CD4-positive, alpha-beta T cell treated with Interleukin-12 subunit alpha and Interleukin-12 subunit beta, for 1 hour (primary cell): ENCODE results near the gene PKP1.

Source experiments
- DNase-seq: peaks from one replicate; pipeline ENCODE4 v3.0.0-alpha.2; 2020

PKP1 gene

DNA sequence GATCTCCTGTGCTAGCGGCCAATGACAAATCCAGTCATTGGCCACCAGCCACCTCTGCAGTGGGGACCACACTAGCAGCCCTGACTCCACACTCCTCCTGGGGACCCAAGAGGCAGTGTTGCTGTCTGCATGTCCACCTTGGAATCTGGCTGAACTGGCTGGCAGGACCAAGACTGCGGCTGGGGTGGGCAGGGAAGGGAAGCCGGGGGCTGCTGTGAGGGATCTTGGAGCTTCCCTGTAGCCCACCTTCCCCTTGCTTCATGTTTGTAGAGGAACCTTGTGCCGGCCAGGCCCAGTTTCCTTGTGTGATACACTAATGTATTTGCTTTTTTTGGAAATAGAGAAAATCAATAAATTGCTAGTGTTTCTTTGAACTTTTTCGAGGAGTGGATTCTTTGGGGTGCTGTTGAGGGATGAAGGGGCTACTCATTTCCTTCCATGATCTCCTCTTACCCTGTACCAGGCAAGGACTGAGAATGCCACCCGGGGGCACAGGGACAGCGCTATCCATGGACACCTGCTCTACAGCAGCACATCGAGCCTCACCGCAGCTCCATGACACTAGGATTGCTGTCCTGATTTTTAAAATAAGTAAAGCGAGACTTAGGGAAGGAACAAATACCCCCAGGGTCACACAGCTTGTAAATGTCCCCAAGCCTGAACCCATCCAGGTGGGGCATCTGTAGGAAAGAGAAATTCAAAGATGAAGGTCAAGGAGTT is 49.5 kb downstream of the PKP1 start:
- no peak for DNase-seq

DNA sequence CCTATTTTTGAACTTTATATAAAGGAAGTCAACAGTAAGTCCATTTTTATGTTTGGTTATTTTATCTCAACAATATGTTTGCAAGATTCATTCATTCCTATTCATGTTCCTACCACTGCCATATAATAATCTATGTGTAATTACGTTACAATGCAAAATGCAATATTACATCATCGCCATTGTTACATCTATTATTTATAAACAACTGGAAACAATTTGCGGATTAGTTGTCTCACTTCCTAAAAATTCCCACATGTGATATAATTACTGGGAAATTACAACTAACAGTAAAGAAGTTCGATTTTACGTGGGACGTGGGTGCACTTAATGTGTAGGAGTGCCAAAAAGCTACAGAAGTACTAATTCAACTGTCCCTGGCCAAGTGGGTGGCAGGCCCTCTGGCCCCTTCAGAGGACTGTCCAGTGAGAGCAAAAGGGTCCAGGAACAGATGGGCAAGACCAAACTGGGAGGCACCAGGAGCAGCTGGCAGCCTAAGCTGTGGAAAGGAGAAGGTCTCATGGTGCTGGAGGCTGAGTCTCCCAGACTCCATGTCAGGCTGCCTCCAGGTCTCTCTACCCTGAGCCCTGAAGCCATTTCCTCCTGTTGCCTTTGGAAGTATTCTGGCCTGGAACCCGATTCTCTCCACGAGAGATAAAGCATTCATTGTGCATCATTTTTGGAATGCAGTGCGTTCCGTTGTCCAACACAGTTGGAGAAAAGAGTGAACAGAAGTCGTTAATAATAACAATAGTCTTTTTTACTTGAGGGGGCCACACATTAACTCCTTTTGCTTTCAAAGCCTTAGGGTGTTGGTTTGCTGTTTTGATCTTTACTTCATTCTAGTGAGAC is 51.2 kb downstream of the PKP1 start:
- no peak for DNase-seq

DNA sequence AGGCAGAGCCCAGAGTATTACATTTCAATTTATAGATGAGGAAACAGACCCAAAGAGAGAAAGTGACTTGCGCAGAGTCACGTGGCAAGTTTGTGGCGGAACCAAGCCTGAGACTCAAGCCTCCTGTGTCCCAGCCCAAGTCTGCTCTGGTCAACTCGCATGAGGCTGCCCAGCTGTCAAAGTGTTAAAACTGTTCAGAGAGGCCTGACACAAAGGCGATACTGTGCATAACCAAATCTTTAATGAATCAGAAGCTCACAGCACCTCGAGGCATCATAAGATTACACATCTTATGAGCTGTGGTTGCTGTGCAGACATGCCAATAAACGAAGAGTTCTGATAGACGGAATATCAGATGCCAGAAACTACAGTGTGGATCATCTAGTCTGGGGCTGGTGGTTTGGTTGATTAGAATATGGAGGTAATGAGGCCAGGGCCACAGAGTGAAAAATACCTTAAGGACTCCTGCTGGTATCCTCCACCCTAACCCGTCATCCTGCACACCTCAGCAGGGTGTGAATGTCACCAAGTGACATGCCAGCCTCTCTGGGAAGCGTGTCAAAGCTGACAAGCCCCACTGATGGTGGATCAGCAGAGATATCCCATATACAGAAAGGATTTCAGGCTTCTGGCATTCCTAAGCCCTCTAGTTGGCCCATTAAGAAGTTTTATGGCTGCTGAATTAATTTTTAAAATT is 52.0 kb downstream of the PKP1 start:
- no peak for DNase-seq

DNA sequence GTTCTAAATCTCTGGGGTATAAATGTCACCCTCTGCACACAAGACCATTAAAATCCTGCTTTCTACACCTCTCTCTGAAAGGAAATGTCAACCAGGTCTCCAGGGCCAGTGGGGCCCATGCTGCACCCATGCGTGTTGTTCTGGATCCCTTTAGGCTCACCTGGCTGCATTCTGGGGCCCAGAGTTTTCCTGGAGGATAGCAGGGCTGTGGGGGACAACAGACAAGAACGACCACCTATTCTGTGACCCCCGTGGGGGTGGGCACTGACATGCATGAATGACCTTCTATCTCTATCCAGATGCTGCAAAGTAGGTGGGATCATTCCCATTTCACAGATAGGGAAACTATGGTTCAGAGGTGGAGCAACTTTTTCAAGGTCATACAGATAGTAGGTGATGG is 52.6 kb downstream of the PKP1 start:
- no peak for DNase-seq

DNA sequence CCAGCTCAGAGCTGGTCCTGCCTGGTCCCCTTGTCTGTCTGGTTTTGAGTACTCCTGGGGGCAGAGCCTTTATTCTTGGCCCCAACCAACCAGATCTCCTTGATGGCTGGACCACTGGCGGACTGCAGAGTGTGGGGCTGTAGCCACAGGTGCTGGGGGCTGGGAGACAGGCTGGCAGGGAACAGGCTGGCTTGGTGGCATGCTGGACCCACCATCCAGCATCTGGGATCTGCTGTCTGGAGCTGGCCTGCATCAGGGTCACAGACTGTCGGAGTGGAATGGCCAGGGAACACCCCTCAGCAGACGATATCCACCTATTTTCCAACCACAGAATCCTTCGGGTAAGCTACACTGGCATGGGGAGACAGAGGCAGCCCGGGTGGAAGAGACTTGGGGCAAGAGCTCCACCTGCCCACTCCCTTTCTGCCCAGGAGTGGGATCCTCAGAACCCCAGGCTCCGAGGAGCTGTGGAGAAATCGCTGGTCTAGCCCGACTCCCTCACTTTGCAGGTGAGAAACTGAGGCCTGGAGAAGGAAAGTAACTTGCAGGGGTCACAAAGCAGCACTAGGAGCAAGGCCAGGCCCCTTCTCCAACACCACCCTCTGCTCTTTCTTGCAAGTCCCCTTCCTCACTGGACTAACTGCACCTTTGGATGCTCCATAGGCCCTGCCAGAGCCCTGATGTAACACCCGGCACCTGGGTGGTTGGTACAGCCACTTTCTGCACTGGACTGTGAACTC is 53.6 kb downstream of the PKP1 start:
- DNase-seq: no peak

DNA sequence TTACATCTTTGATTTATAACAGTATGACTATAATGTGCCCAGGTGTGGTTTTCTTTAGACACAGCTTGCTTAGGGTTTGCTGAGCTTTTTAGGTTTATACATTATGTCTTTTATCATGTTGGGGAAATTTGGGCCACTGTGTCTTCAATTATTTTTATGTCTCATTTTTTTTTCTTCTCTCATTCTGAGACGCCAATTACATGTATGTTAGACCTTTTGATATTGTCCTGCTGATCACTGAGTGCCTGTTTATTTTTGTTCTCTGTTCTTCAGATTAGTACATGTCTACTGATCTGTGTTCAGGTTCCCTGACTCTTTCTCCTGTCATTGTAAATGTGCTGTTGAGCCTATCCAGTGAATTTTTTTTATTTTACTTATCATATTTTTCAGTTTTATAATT is 58.1 kb downstream of the PKP1 start:
- DNase-seq: no peak

DNA sequence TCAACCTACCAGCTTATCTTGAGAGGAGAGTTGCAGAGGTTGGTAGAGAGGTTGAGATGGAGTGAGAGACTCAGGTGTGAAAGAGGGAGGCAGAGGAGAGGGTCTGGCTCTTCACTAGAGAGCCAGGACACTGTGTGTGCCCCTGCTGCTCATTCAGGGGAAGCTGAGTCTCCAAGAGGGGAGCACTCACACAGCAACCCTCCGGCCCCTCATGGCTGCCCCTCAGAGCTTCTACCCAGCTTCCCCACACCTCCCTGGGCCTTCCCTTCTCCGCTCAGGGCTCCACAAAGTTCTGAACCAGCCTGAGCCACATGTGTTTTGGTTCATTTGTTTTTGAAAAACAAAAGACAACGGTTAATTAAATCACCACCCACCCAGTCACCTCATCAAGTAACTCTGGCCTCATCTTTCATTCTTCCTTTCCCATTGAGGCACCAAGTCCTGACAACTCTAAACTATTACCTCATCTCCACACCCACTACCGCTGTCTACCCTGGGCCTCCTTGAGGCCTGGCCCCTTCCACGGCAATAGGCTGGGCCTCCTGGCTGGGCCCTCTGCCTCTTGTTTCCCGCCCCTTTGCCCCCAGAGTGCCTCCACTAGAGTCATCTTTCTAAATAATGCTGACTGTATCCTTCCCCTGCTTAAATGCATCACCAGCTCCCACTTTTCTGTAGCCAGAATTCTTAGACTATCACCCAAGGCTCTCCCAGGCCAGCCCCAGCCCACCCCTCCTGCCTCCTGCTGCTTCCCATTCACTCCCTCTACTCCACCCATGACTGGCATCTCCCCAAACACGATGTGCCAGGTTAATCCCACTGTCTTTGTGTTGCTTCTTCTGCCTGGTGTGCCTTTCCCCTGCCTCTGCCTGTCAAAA is 61.1 kb downstream of the PKP1 start:
- DNase-seq: no peak

DNA sequence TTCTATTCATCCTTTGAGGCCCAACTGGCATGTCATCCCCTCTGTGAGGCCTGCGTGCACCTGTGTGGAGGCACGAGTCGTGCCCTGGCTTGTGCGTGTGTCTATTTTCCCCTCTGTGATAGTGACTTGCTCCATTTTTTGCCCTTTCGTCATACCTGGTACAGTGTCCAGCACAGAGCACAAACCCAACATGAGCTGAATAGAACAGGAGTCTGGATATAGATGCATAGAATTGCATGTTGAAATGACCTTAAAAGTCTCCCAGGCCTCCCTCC is 61.7 kb downstream of the PKP1 start:
- DNase-seq: no peak

DNA sequence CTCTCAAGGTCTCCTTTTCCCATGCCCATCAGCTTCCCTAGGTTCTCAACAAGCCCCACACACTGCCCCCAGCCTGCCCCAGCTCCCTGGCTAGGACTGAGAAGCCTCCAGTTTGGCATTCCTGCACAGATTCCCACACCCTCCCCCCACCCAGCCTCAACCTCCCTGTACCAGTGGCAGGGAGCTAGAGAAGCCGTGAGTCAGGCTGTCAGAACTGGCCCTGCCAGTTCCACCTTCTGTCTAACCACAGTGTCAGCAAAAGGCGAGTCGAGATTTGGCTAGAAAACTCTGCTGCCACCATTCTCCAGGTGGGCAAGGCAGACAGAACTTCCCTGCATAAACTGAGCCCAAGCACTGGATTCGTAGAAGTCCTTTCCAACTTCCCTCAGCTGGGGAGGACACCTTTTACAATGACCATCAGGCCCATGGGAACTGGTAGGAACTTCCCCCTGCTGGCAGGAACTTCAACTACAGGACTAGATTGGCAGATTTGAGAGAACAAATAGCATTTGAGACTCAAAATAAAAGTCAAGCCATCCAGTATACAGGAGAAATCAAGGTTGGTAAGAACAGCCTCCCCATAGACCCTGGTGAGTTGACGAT is 63.1 kb downstream of the PKP1 start:
- no peak for DNase-seq

DNA sequence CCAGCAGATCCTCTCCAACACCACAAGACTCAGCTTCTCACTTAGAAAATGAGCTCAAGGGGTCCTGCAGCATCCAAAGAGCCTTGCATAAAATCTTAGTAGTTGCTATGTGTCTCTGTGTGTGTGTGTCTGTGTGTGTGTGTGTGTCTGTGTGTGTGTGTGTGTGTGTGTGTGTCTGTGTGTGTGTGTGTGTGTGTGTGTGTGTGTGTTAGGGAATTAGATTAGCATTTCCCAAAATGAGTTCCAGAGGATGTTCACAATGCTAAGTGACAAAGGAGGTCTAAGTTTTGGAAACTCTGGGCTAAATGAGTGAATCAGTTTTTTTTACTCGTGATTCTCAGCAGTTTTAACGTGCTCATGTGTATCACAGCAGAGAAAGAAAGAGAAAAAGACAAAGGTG is 63.7 kb downstream of the PKP1 start:
- DNase-seq: no peak

DNA sequence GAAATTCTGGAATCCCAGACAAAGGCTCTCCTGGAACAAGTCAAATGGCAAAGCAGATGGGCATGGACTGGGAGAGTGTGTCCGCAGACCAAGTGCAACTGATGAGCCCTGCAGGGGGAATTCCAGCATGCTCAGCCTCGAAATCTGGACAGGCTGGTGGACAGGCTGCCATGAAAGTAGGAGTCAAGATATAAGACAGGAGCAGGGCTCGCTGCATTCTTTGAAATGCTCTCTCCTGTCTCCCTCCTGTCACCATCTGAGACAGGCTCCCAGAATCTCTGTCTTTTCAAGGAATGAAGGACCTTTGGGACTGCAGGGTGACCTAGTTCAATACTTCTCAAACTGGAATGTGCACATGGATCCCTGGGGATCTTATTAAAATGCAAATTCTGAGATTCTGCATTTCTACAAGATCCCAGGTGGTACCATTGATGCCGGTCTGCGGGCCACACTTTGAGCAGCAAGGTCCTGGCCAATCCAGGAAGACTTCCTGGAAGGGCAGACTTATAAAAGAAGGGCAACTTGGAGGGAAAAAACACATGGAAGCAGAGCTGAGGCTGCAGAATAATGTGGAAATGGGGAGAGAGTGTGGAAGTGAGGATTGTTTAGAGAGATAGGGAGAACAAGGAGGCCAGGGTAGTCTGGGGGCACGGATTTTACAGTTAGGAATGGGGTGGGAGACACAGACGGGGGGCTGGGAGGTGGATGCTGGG is 64.3 kb downstream of the PKP1 start:
- DNase-seq: no peak

DNA sequence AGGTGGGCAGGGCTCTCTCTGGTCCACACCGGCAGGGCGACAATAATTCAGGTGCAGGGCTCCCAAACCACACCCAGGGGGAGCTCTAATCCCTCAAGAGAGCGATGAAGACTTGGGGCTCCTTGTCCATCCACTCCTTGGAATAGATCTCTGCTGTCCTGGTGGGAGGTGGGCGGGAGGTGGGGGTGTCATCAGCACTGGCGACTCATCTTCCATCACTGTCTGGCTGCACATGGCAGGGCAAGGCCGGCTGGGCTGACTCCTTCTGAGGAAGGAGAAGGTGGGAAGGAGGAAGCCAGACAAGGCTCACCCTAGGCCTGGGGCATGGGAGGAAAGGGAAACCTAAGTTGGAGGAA is 64.9 kb downstream of the PKP1 start:
- DNase-seq: no peak

DNA sequence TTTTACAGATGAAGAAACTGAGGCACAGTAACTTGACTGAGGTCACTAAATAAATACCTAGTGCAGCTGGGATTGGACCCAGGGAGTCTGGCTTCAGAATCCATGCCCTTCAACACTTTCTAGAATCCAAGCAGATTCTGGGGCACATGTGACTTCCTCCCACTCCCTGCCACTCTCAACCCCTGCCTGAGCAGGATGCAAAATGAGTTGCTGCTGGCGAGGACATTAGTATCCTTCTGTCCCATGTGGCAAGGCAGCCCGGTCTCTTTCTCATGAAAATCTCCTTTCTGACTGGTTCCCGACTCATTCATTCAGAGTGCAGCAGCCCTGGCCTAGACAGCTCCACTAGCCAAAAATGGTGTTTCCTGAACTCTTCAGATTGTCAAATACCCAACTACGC is 65.8 kb downstream of the PKP1 start:
- DNase-seq: no peak

DNA sequence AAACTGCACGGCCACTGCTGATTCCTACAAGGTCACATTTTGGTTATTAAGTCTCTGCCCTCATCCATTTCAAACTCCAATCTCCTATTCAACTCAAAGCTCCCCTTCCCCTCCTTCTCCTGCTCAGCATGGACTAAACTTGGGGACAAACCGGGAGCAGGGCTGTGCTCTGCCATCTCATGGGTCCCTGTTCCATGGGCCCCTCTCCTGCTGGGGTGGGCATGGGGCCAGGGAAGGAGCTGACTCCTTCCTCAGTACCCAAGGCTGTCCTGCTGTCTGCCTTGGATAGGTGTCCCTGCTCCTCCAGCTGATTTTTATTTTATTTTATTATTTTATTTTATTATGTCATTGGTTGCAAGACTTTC is 67.0 kb downstream of the PKP1 start:
- no peak for DNase-seq

DNA sequence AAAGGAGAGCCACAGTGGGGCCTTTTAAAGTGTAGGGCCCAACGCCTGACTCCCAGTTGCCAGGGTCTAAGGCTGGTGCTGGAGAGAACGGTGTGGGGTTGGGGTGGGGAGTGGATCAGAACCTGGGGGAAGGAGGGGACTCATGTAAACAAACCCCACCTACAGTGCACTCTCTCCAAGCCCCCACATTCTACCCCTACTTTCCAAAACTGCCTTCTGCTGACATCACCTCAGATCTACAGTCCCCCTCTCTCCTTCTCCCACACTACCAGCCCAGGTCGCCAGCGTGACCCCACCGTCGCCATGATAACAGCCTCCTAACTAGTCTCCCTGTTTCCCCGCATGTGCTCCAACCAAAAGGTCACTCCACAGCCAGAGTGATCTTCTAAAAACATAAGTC is 67.6 kb downstream of the PKP1 start:
- DNase-seq: no peak

DNA sequence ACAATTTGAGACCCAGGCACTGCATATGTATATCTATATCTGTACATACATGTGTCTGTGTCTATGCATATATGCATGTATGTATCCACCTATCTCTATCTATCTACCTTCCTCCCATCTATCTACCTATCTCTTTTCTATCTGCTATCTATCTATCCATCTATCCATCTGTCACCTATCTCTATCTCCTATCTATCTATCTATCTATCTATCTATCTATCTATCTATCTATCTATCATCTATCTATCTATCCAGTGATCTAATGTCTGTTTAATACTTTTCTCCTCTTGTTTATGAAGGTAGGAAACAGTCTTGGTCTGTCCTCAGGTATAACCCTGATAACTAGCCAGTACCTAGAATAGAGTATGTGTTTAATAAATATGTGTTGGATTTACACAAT is 68.3 kb downstream of the PKP1 start:
- no peak for DNase-seq

DNA sequence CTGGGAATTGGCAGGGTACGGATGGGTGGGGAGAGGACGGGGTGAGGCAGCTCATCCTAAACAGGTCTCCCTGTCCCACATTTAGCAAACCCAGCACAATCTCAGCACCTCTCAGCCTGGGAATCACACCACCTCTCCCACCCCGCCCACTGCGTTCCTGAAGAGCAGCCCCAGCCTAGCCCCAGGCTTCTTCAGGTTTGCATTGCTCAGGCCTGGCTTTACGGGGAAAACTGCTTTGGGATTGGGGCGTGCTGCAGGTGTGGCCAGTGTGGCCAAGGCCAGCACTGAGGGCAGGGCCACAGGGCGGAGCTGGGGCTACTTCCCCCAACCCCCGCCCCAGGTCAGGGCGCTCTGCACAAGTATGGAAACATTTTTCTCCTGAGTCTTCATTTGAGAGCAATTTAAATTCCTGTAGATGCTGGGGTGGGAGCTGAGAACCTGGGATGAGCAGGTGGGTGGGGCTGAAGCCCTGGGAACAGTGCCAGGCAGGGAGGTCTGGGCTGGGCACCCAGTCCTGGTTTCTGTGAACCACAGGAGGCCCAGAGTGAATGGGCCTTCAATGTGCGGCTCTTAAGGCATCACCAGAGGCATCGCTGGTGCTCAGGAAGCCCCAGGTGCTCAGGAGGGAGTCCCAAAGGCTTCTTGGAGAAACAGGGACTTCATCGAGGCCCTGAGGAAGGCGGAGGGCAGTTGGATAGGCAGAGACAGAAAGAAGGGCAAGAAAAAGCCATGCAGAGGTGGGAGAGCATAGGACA is 70.1 kb downstream of the PKP1 start:
- no peak for DNase-seq

DNA sequence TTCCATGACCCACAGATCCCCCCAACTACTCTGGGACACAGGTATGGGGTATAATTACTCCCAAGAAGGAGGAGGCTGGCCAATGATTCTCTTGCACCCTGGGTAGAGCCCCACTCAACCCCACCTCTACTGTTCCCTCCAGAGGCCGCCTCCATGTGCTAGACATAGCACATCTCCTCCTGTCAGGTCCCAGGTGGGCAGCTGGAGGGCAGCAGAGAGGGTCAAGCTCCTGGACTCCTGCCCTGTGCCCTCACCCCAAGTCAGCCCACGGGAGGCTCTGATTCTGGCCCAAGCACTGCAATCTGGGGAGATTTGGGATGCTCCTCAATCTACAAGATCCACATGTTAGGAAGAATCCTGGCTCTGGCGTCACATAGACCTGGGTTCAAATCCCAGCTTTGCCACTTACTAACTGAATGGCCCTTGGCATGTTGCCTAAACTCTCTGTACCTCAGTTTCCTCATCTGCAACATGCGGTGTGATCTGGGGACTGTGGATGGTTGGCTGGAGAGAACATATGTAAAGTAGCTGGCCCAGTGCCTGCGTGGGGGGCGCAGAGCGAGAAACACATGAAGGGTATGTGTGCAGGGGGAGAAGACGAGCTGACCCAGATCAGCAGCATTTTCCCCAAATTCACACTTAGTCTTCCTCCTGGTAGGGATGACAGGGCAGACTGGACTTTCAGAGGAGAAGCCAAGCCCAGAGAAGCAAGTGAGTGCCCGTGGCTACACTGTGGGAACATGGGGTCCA is 71.0 kb downstream of the PKP1 start:
- no peak for DNase-seq

DNA sequence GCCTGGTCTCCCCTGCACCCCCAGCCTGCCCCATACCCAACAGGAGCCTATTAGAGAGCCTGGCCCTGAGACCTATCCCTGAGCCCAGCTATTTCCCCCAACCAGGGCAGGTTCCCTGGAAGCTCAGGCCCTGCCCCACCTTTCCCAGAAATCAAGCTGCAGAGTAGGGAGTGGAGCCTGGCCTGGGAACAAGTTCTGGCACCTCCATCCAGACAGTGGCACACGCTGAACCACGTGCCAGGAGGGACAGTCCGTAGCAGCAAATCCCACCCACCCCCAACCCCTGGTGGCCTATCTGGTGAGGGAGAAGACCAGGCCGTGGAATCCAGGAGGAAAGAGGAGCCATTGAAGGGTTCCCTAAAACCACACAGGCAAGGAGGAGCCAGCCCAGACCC is 71.6 kb downstream of the PKP1 start:
- no peak for DNase-seq

DNA sequence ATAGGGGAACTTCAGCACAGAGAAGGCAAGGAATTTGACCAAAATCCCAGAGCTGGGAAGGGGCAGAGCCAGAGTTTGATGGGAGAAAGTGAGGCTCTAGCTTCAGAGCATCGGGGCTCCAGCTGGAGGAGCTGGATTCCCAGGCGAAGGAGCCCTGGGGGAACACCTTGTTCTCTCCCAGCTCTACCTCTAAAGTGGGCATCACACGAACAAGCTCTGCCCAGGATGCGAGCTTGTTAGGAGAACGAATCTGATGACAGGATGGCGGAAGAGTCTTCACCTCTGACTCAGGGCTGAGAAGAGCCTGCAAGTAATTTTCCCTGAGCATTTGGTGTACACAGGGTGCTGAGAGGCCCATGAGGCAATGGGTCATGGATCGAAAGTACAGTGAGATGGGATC is 72.2 kb downstream of the PKP1 start:
- DNase-seq: no peak
